ENCODE results near the gene DSTYK.

- TF ChIP-seq, protein P1, sequence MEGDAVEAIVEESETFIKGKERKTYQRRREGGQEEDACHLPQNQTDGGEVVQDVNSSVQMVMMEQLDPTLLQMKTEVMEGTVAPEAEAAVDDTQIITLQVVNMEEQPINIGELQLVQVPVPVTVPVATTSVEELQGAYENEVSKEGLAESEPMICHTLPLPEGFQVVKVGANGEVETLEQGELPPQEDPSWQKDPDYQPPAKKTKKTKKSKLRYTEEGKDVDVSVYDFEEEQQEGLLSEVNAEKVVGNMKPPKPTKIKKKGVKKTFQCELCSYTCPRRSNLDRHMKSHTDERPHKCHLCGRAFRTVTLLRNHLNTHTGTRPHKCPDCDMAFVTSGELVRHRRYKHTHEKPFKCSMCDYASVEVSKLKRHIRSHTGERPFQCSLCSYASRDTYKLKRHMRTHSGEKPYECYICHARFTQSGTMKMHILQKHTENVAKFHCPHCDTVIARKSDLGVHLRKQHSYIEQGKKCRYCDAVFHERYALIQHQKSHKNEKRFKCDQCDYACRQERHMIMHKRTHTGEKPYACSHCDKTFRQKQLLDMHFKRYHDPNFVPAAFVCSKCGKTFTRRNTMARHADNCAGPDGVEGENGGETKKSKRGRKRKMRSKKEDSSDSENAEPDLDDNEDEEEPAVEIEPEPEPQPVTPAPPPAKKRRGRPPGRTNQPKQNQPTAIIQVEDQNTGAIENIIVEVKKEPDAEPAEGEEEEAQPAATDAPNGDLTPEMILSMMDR (IDR thresholded peaks at IDR 0.05): no peak
- no peak for TF ChIP-seq POLR2A (IDR thresholded peaks at IDR 0.05)
These were observed 20.8 kb upstream of the DSTYK start for GRCh38 chr1:205232127-205232820.

All from body of pancreas (tissue), 4 donors.